Fibroblast of skin of abdomen (primary cell): ENCODE data around the gene BCL6B. TPM values are rescaled to one million over a fixed set of nuclear protein-coding genes. Genes with fewer than 3 reads are reported as not detected.
A peak's percentile ranks its signal among the peaks of the same experiment; 100 is the strongest.
"Not testable (repeated sequence)": the region's sequence is repeated elsewhere in the genome, so short reads cannot be mapped to it uniquely, and the experiment has no call there.

Source experiments
- DNase-seq: peaks from one replicate; pipeline ENCODE4 v3.0.0-alpha.2; 2013
- polyA plus RNA-seq, 2 experiments: library from polyadenylated mRNA; unstranded; fragments of 120-200 nt; gene quantifications; one replicate each; pipeline ENCODE4 v1.2.1, GENCODE V29; 2013; ENCODE audit not compliant: insufficient read length in 2 of 2

BCL6B gene
- 0.06 TPM for polyA plus RNA-seq (2013, experiment 1 of 2; ENCODE audit: insufficient read length)
- 0.09 TPM for polyA plus RNA-seq (2013, experiment 2 of 2; ENCODE audit: insufficient read length)

GRCh38 chr17:7022781-7023571, at the start of gene BCL6B:
TSS of gene BCL6B (plus strand) at chr17:7023050. CDS start at chr17:7023672, 622 bp downstream.
- no peak for DNase-seq

- DNase-seq: not testable (repeated sequence)
Measured at GRCh38 chr17:6979440-6979839, 43.4 kb upstream of the BCL6B start.

GRCh38 chr17:6981426-6981825, 41.4 kb upstream of the BCL6B start:
- no peak for DNase-seq

GRCh38 chr17:6985266-6985665, 37.6 kb upstream of the BCL6B start:
- no peak for DNase-seq

- no peak for DNase-seq
Measured at GRCh38 chr17:6986676-6987075, 36.2 kb upstream of the BCL6B start.

GRCh38 chr17:6989779-6990178, 33.1 kb upstream of the BCL6B start:
- DNase-seq: no peak

- not testable (repeated sequence) for DNase-seq
Measured at GRCh38 chr17:6993613-6994056, 29.2 kb upstream of the BCL6B start.

- no peak for DNase-seq
Measured at GRCh38 chr17:6994118-6994598, 28.7 kb upstream of the BCL6B start.

GRCh38 chr17:6994666-6995256, 28.1 kb upstream of the BCL6B start:
- peak; percentile 37 for DNase-seq

GRCh38 chr17:6995500-6996255, 27.2 kb upstream of the BCL6B start, which contains the start of gene ALOX12:
TSS of gene ALOX12 (plus strand) at chr17:6996049. CDS start at chr17:6996118, 69 bp downstream.
- no peak for DNase-seq

GRCh38 chr17:6996256-6997011, 26.4 kb upstream of the BCL6B start:
- DNase-seq: no peak

- DNase-seq: no peak
Measured at GRCh38 chr17:6997171-6997570, 25.7 kb upstream of the BCL6B start.

- DNase-seq: no peak
Measured at GRCh38 chr17:6998855-6999508, 23.9 kb upstream of the BCL6B start.

- no peak for DNase-seq
Measured at GRCh38 chr17:7001318-7001961, 21.4 kb upstream of the BCL6B start.

- DNase-seq: no peak
Measured at GRCh38 chr17:7002288-7003047, 20.4 kb upstream of the BCL6B start.

- no peak for DNase-seq
Measured at GRCh38 chr17:7003745-7004144, 19.1 kb upstream of the BCL6B start.

- peak; percentile 65 for DNase-seq
Measured at GRCh38 chr17:7004398-7005253, 18.2 kb upstream of the BCL6B start.

- no peak for DNase-seq
Measured at GRCh38 chr17:7005716-7006115, 17.1 kb upstream of the BCL6B start.

- no peak for DNase-seq
Measured at GRCh38 chr17:7007143-7007542, 15.7 kb upstream of the BCL6B start.
